SIG-M5 treated with dmso at 0.1 percent for 504 hours (cell line): Measurements from ENCODE around the gene TET1.
A peak's percentile ranks its signal among the peaks of the same experiment; 100 is the strongest.
"Not testable (repeated sequence)": the region's sequence is repeated elsewhere in the genome, so short reads cannot be mapped to it uniquely, and the experiment has no call there.

Experiments
- DNase-seq: peaks from one replicate; lab custom pipeline; 2025; ENCODE audit not compliant: unreplicated experiment; lab: John Stamatoyannopoulos, UW

The TET1 gene

DNA sequence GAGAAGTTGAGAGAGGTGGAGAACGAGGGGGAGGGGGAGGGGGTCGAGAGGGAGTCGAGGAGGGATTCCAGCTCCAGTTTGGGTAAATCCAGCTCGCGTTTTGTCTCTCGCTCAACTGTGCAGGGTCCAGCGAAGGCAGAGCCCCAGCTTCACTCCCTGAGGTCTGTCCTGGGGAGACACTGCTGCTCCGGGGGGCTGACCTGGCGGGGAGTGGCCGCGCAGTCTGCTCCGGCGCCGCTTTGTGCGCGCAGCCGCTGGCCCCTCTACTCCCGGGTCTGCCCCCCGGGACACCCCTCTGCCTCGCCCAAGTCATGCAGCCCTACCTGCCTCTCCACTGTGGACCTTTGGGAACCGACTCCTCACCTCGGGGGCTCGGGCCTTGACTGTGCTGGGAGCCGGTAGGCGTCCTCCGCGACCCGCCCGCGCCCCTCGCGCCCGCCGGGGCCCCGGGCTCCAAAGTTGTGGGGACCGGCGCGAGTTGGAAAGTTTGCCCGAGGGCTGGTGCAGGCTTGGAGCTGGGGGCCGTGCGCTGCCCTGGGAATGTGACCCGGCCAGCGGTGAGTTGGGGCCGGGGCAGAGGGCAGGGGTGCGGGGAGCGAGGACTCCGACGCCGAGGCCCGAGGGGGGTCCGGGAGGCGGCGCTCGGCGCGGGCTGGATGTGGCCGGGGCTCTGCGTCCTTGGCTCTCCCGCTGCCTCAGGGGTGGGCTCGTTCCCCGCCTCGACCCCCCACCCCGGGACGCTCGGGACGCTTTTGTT is at the start of gene TET1:
Gene TET1, plus strand, starts transcription at position 152 of the 757 bp plus-strand sequence. CDS start 12,002 bp downstream, outside the sequence.
- peak; percentile 50 for DNase-seq

GRCh38 chr10:68516216-68516615 is 43.9 kb upstream of the TET1 start:
- DNase-seq = not testable (repeated sequence)

DNA sequence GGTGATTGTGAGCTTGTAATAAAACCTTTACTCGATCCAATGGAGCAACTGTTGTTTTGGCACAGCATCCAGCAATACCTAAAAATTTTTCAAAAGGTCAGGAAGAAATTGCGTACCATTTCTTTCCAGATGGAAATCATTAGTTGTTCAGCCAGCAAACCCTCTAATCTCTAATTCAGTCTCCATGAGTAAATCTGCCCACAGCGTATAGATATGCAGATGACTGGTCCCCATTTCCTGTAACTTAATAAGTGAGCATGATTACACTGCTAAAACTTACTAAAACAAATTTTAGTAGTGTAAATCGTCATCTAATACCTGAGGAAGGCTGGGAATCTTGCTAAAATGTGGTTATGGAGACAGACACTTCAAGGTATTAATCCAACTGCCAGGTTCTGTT is 43.4 kb upstream of the TET1 start:
- no peak for DNase-seq

DNA sequence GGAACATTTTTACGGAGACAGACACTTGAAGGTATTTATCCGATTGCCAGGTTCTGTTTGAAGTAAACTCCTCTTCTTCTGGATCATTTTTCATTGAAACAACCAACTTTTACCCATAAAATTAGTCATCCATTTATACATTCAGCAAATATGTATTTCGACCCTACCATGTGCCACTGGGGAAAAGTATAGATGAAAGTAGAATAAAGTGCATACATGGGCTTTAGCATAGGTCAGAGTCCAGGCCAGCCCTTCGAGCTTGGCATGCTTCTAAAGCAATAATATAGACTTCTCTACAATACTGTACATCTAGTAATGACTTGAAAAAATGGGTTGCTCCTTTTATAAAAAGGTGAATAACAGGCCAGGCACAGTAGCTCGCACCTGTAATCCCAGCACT is 42.9 kb upstream of the TET1 start:
- no peak for DNase-seq

- not testable (repeated sequence) for DNase-seq
Observed at GRCh38 chr10:68518609-68519008, 41.5 kb upstream of the TET1 start.

- not testable (repeated sequence) for DNase-seq
Observed at GRCh38 chr10:68525490-68526038, 34.6 kb upstream of the TET1 start.

DNA sequence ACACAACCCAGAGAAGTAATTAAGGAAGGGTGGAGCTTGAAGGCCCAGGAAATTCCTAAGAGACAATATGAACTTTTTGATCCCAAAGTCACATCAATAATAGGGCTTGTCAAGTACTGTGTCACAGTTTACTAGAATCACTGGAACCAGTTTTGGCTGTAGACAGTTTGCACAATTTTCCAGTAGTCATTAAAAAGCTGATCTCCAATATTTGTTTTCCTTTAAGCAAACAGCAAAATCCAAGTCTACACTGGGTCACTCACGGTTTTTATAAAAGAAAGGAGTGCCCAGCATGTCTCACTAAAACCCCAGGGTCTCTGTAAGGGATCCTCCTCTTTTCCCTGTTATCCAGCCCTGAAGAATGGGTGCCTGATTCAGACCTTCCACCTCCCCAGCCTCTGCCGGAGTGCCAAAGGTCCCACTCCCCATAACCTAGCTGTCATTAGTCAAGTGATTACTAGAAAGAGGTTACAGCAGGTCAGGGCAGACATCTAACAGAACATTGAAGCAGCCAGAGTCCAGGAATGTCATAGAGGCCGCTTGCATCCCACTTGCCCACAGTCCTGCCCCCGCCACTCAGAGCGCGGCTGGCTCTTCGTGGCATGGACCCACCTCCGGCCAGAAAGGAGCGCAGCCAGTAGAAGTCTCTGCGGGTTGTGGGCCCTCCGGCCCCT is 33.4 kb upstream of the TET1 start:
- no peak for DNase-seq

- DNase-seq = no peak
Observed at GRCh38 chr10:68536973-68537372, 23.2 kb upstream of the TET1 start.

- no peak for DNase-seq
Observed at GRCh38 chr10:68537796-68538195, 22.3 kb upstream of the TET1 start.

GRCh38 chr10:68543004-68543918 is 16.9 kb upstream of the TET1 start:
- DNase-seq = no peak

- DNase-seq = peak; percentile 82
Observed at GRCh38 chr10:68550747-68551411, 9.3 kb upstream of the TET1 start.

GRCh38 chr10:68553138-68553537 is 7.0 kb upstream of the TET1 start:
- DNase-seq = no peak

DNA sequence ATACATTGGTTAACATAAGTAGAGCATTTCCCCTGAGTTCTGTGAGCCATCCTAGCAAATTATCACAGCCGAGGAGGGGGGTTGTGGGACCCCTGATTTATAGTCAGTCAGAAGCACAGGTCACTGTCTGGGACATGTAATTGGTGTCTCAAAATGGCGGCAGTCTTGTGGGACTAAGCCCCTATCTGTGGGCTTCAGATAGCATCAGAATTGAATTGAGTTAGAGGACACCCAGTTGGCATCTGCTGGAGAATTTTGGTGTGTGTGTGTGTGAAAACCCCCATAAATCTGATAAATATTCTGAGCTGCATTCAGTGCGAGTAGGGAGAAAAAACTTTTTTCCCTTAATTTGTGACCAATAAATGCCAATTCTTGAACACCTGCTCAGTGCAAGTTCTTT is 6.5 kb upstream of the TET1 start:
- DNase-seq = no peak

- no peak for DNase-seq
Observed at GRCh38 chr10:68558478-68558877, 1.7 kb upstream of the TET1 start.

GRCh38 chr10:68559251-68559650 is 886 bp upstream of the TET1 start:
- no peak for DNase-seq

GRCh38 chr10:68559841-68560185 is 324 bp upstream of the TET1 start:
- DNase-seq = peak; percentile 50

DNA sequence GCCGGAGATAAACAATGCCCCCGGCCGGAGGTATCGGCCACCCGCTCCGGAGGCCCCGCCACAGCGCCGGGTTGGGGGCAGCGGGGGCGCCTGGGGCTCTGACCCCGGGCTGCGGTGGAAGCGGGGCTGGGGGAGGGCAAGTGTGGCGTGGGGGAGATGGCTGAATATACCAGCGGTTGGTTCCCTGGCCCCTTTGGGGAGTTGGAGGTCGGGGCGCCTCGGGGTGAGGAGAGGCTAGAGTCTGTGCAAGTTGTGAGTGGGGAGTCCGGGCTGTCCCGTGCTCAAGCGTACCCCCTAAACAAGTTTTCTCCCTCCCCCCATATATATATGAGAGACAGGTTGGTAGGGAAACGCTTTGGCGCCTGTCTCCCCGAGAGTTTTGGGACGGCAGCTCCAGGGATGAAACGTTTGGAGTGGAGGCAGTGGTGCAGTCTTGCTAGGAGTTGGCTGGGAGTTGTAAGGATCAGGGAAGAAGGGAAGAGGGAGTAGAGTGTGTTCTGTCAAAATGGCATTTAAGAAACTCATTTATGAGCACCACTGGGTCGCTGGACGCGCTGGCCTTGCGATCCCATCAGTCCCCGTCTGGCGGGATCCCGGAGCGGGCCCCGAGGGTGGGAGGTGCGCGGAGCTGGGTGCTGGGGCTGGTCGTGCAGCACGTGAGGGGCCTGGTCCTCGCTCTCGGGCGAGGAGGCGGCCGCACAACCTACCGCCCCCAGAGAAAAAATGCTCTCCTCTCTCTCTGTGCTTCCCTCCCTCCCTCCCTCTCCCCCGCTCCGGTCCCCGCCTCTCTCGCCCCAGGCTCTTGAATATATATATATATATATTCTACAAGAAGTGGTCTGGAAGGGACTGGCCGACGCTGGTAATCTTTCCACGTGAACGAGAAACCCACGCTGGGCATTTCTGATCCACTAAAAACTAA is 1.1 kb downstream of the TET1 start:
- no peak for DNase-seq

- no peak for DNase-seq
Observed at GRCh38 chr10:68561865-68562649, 1.9 kb downstream of the TET1 start.
